ENCODE results near the gene ERCC6L2. TPM values are rescaled to one million over a fixed set of nuclear protein-coding genes. Genes with fewer than 3 reads are reported as not detected.

ERCC6L2 gene
- total RNA-seq, 1 experiment from 2014 or later: 39.2 TPM

DNA sequence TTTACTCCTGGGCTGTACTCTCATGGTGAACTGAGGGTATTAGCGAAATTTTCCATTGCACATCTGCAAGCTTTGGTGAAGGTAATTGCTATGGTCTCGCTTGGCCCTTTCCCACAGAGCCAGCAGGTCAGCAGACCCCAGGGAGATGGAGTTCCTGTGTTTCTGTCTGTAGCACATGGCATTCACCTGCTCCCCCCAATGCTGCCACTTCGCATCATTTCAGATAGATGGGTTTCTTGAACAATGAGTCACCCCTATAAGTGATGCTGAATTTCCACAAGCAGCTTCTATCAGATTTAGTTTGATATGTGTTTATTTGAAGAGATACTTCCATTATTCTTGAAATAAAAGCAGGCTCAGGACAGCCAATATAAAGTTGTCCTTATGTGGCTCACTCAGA, 117.8 kb downstream of the ERCC6L2 start:
- ChIA-PET RAD21 (ENCODE audit: low non-redundant PET in 1 of 2, low total read pairs in 2 of 2, uncharacterized antibody in 2 of 2, unreplicated experiment in 2 of 2) (no interaction called here), CTCF (no interaction called here), POLR2A (no interaction called here)
- no peak for DNase-seq (ENCODE audit: low read depth, low spot score)
- H3K36me3 ChIP-seq (ENCODE audit: control insufficient read depth in 1 of 2, insufficient read depth in 2 of 2, low read length in 2 of 2): no peaks in the 10 kb centered on the region
- intact Hi-C loops (cut with micrococcal nuclease): no loop called here
- ATAC-seq: no peak
- H3K27me3 ChIP-seq (ENCODE audit: insufficient read depth, low read length): no peaks in the 10 kb centered on the region
- H3K4me1 ChIP-seq (ENCODE audit: control insufficient read depth in 1 of 2, insufficient read depth in 2 of 2, low read length in 2 of 2): no peaks in the 10 kb centered on the region
- no peak overlapping the region for H2AFZ ChIP-seq (ENCODE audit: low read depth, low read length, poor library complexity, severe bottlenecking)
- H3K4me3 ChIP-seq (replicated peaks in 1 of 2; ENCODE audit: low read depth in 1 of 2, low read length in 2 of 2): no peak overlapping the region
- H3K27ac ChIP-seq (ENCODE audit: low read depth, low read length): no peak overlapping the region
- BruUV-seq (replicated peaks): no TSS peak
- H3K9me3 ChIP-seq (ENCODE audit: control insufficient read depth in 1 of 2, insufficient read depth in 1 of 2, low read depth in 1 of 2, low read length in 2 of 2): no peaks in the 10 kb centered on the region
- no peaks in the 10 kb centered on the region for H4K20me1 ChIP-seq (ENCODE audit: insufficient read depth)
- no peak overlapping the region for H3K9ac ChIP-seq (ENCODE audit: low read length)
- no peak overlapping the region for H3K4me2 ChIP-seq (ENCODE audit: low read length)
- H3K9me2 ChIP-seq (ENCODE audit: insufficient read depth): no peaks in the 10 kb centered on the region
- no peak for TF ChIP-seq POLR2AphosphoS5 (IDR thresholded peaks at IDR 0.05; ENCODE audit: low read depth, low read length)
- H3K79me2 ChIP-seq (ENCODE audit: insufficient read depth, low read length): no peaks in the 10 kb centered on the region

DNA sequence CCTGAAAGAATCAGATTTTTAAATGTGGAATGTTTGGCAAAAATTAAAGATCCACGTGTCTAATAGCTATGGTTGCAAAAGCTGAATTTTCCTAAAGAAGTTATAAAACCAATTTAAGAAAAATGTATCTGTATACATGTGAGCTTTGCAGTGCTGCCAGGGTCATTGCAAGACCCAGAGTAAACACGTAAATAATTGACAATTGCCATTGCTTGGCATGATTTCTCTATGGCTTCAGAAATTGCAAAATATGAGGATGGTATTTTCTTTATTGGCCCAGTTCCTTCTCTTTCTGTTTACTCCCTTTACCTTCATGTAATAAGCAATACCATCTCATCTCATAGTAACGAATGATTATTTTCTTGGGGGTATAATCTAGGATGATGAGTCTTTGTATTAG, 123.9 kb downstream of the ERCC6L2 start:
- Histone ChIP-seq H3K79me2 (ENCODE audit: insufficient read depth, low read length) (no peaks in the 10 kb centered on the region), H3K36me3 (ENCODE audit: control insufficient read depth in 1 of 2, insufficient read depth in 2 of 2, low read length in 2 of 2) (peaks cover 0 to 3% of the 10 kb centered on the region in 2 experiments; a peak in 2 of 4 replicates), H3K9me2 (ENCODE audit: insufficient read depth) (no peaks in the 10 kb centered on the region), H3K4me3 (replicated peaks in 1 of 2; ENCODE audit: low read depth in 1 of 2, low read length in 2 of 2) (no peak overlapping the region), H3K4me2 (ENCODE audit: low read length) (no peak overlapping the region), H3K9me3 (ENCODE audit: control insufficient read depth in 1 of 2, insufficient read depth in 1 of 2, low read depth in 1 of 2, low read length in 2 of 2) (no peaks in the 10 kb centered on the region), H3K27ac (ENCODE audit: low read depth, low read length) (no peak overlapping the region), H3K9ac (ENCODE audit: low read length) (no peak overlapping the region), H3K27me3 (ENCODE audit: insufficient read depth, low read length) (no peaks in the 10 kb centered on the region), H3K4me1 (ENCODE audit: control insufficient read depth in 1 of 2, insufficient read depth in 2 of 2, low read length in 2 of 2) (no peaks in the 10 kb centered on the region), H4K20me1 (ENCODE audit: insufficient read depth) (no peaks in the 10 kb centered on the region), H2AFZ (ENCODE audit: low read depth, low read length, poor library complexity, severe bottlenecking) (no peak overlapping the region)
- RAD21 ChIA-PET (ENCODE audit: low non-redundant PET in 1 of 2, low total read pairs in 2 of 2, uncharacterized antibody in 2 of 2, unreplicated experiment in 2 of 2): no interaction called here
- no peak for DNase-seq (ENCODE audit: low read depth, low spot score)
- POLR2A ChIA-PET: no interaction called here
- TF ChIP-seq EZH2phosphoT487 (IDR thresholded peaks at IDR 0.05; ENCODE audit: borderline replicate concordance) (no peak), EZH2 (IDR thresholded peaks at IDR 0.05) (no peak), MAX (IDR thresholded peaks at IDR 0.05) (no peak), SP1 (IDR thresholded peaks at IDR 0.05; ENCODE audit: low read depth) (no peak), CBX3 (IDR thresholded peaks at IDR 0.05; ENCODE audit: low read depth) (no peak), YY1 (IDR thresholded peaks at IDR 0.05; ENCODE audit: extremely low read depth, insufficient replicate concordance, low read depth, low read length) (no peak)
- ATAC-seq: no peak
- intact Hi-C loops (cut with micrococcal nuclease): no loop called here
- BruUV-seq (replicated peaks): no TSS peak
- CTCF ChIA-PET: no interaction called here
